OCI-LY7 (cell line): ENCODE results near the gene ZNF559.

Experiments used
- EZH2phosphoT487 ChIP-seq: fragments of 200-600 bp; sonication (generic); IDR thresholded peaks from 2 replicates; pipeline ENCODE4 v1.6.1; 2018; ENCODE audit warnings: low read depth, borderline replicate concordance, mild to moderate bottlenecking, mixed run types, antibody characterized with exemption, low read length, moderate library complexity, mixed read lengths
- TF ChIP-seq, protein P1 (sequence below): fragments of 200-600 bp; sonication (generic); conservative IDR thresholded peaks from 2 replicates; pipeline ENCODE4 v1.5.1; 2014; ENCODE audit warnings: mild to moderate bottlenecking, antibody characterized with exemption, low read length, moderate library complexity, mixed read lengths

- TF ChIP-seq, protein P1, sequence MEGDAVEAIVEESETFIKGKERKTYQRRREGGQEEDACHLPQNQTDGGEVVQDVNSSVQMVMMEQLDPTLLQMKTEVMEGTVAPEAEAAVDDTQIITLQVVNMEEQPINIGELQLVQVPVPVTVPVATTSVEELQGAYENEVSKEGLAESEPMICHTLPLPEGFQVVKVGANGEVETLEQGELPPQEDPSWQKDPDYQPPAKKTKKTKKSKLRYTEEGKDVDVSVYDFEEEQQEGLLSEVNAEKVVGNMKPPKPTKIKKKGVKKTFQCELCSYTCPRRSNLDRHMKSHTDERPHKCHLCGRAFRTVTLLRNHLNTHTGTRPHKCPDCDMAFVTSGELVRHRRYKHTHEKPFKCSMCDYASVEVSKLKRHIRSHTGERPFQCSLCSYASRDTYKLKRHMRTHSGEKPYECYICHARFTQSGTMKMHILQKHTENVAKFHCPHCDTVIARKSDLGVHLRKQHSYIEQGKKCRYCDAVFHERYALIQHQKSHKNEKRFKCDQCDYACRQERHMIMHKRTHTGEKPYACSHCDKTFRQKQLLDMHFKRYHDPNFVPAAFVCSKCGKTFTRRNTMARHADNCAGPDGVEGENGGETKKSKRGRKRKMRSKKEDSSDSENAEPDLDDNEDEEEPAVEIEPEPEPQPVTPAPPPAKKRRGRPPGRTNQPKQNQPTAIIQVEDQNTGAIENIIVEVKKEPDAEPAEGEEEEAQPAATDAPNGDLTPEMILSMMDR = no peak
- no peak for TF ChIP-seq EZH2phosphoT487
Observed at GRCh38 chr19:9353011-9353410, 29.0 kb downstream of the ZNF559 start.
